Ishikawa (cell line): ENCODE data around the gene PRXL2A.

Source experiments
- CREB1 ChIP-seq: IDR thresholded peaks from 2 replicates; pipeline ENCODE4 v1.6.1; 2012; ENCODE audit warnings: low read depth
- EP300 ChIP-seq: IDR thresholded peaks from 2 replicates; pipeline ENCODE4 v1.6.1; 2012; ENCODE audit warnings: borderline replicate concordance
- FOXM1 ChIP-seq: IDR thresholded peaks from 2 replicates; pipeline ENCODE4 v1.6.1; 2012; ENCODE audit warnings: low read depth, borderline replicate concordance
- NFIC ChIP-seq: IDR thresholded peaks from 2 replicates; pipeline ENCODE4 v1.6.1; 2012
- TAF1 ChIP-seq: IDR thresholded peaks from 2 replicates; pipeline ENCODE4 v1.6.1; 2012; ENCODE audit warnings: low read depth, mild to moderate bottlenecking
- TCF12 ChIP-seq: IDR thresholded peaks from 2 replicates; pipeline ENCODE4 v1.6.1; 2012; ENCODE audit warnings: low read depth

GRCh38 chr10:80485076-80485945 is 77.0 kb downstream of the PRXL2A start:
- TF ChIP-seq FOXM1: no peak
- no peak for TF ChIP-seq NFIC
- no peak for TF ChIP-seq TAF1
- no peak for TF ChIP-seq TCF12
- no peak for TF ChIP-seq EP300
- no peak for TF ChIP-seq CREB1
